Measurements from ENCODE around the gene LGALS9.
"Not testable (repeated sequence)": the region's sequence is repeated elsewhere in the genome, so short reads cannot be mapped to it uniquely, and the experiment has no call there.

GRCh38 chr17:27637818-27638217 lies 6.8 kb downstream of the LGALS9 start:
- TF ChIP-seq, protein P1, sequence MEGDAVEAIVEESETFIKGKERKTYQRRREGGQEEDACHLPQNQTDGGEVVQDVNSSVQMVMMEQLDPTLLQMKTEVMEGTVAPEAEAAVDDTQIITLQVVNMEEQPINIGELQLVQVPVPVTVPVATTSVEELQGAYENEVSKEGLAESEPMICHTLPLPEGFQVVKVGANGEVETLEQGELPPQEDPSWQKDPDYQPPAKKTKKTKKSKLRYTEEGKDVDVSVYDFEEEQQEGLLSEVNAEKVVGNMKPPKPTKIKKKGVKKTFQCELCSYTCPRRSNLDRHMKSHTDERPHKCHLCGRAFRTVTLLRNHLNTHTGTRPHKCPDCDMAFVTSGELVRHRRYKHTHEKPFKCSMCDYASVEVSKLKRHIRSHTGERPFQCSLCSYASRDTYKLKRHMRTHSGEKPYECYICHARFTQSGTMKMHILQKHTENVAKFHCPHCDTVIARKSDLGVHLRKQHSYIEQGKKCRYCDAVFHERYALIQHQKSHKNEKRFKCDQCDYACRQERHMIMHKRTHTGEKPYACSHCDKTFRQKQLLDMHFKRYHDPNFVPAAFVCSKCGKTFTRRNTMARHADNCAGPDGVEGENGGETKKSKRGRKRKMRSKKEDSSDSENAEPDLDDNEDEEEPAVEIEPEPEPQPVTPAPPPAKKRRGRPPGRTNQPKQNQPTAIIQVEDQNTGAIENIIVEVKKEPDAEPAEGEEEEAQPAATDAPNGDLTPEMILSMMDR (IDR thresholded peaks at IDR 0.05) = not testable (repeated sequence)
- not testable (repeated sequence) for TF ChIP-seq POLR2A (IDR thresholded peaks at IDR 0.05)

Measured in body of pancreas (tissue), 4 donors.